GM21737 (cell line): Measurements from ENCODE around the gene NOTCH3.
A peak's percentile ranks its signal among the peaks of the same experiment; 100 is the strongest.

Source experiments
- ATAC-seq: cut with Tn5 transposase; IDR thresholded peaks from one replicate; pipeline ENCODE4 v1.9.1; 2021; ENCODE audit warnings: mild to moderate bottlenecking, moderate library complexity; ENCODE audit not compliant: unreplicated experiment

The NOTCH3 gene

GRCh38 chr19:15237759-15238638, 37.2 kb upstream of the NOTCH3 start:
- no peak for ATAC-seq

GRCh38 chr19:15236886-15237285, 36.1 kb upstream of the NOTCH3 start:
- ATAC-seq: no peak

GRCh38 chr19:15235781-15236180, 35.0 kb upstream of the NOTCH3 start:
- no peak for ATAC-seq

GRCh38 chr19:15234431-15235130, 33.8 kb upstream of the NOTCH3 start:
- ATAC-seq: no peak

GRCh38 chr19:15231271-15231670, 30.5 kb upstream of the NOTCH3 start:
- ATAC-seq: no peak

- ATAC-seq: no peak
Measured at GRCh38 chr19:15227261-15227660, 26.5 kb upstream of the NOTCH3 start.

- no peak for ATAC-seq
Measured at GRCh38 chr19:15225760-15226159, 25.0 kb upstream of the NOTCH3 start.

GRCh38 chr19:15223649-15224361, 23.0 kb upstream of the NOTCH3 start:
- no peak for ATAC-seq

- peak; percentile 76 for ATAC-seq
Measured at GRCh38 chr19:15222738-15223648, 22.2 kb upstream of the NOTCH3 start.

- ATAC-seq: no peak
Measured at GRCh38 chr19:15220833-15221232, 20.0 kb upstream of the NOTCH3 start.

- ATAC-seq: no peak
Measured at GRCh38 chr19:15218501-15218900, 17.7 kb upstream of the NOTCH3 start.

GRCh38 chr19:15216363-15216762, 15.6 kb upstream of the NOTCH3 start:
- no peak for ATAC-seq

GRCh38 chr19:15213715-15214381, 13.1 kb upstream of the NOTCH3 start:
- no peak for ATAC-seq

GRCh38 chr19:15212711-15213110, 11.9 kb upstream of the NOTCH3 start:
- ATAC-seq: no peak

GRCh38 chr19:15210323-15210781, 9.6 kb upstream of the NOTCH3 start:
- no peak for ATAC-seq

GRCh38 chr19:15201374-15202023, 704 bp upstream of the NOTCH3 start:
- no peak for ATAC-seq

GRCh38 chr19:15199661-15200552, 888 bp downstream of the NOTCH3 start:
- ATAC-seq: no peak

GRCh38 chr19:15198951-15199660, 1.7 kb downstream of the NOTCH3 start:
- no peak for ATAC-seq
